SKM-1 treated with dmso at 0.1 percent for 144 hours (cell line): ENCODE measurements around the gene RAB27A.
"Not testable (repeated sequence)": the region's sequence is repeated elsewhere in the genome, so short reads cannot be mapped to it uniquely, and the experiment has no call there.

Experiments
- DNase-seq: peaks from one replicate; lab custom pipeline; 2025; ENCODE audit not compliant: unreplicated experiment; lab: John Stamatoyannopoulos, UW

RAB27A gene

DNA sequence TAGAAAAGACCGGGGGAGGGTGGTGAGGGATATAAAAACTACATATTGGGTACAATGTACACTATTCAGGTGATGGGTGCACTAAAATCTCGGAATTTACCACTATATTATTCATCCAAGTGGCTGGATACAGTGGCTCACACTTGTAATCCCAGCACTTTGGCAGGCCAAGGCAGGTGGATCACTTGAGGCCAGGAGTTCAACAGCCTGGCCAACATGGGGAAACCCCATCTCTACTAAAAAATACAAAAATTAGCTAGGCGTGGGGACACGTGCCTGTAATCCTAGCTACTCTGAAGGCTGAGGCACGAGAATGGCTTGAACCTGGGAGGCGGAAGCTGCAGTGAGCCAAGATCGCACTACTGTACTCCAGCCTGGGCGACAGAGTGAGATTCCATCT is 37.4 kb downstream of the RAB27A start:
- not testable (repeated sequence) for DNase-seq

DNA sequence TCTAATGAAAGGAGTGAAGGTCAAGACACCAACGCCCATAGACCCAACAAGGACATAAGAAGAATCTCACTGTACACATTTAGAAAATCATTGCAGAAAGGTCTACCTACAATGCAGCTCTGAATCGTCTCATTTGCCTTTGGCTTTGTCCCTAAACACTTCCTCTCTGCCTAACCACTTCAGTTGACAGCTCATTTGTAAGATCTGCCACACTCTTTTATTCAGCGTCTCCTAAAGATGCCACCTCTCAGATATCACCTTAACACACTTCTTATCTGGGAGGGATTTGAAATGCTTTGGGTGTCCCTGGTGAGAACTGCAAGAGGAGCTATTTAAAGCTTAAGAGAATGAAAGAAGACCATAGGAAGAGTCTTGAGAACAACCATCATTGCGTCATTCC is 38.7 kb downstream of the RAB27A start:
- DNase-seq: peak; percentile 75

DNA sequence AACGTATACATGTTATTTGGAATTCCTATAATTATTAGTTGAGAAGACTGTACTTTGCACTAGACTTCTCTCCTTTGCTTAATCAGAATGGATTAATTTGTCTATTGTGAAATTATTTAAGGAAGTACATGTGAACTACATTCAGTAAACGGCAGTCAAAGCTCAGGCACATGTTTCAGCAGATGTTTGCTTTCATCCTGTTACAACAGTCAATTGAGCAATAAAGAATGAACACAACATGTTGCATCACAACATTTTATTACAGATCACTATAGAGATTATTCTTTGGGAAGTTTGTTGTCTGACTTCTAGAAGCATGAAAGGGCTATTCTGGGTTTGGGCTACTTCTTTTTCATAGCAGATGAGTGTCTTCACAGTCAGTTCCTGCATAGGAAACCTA is 39.2 kb downstream of the RAB27A start:
- DNase-seq: peak; percentile 93

DNA sequence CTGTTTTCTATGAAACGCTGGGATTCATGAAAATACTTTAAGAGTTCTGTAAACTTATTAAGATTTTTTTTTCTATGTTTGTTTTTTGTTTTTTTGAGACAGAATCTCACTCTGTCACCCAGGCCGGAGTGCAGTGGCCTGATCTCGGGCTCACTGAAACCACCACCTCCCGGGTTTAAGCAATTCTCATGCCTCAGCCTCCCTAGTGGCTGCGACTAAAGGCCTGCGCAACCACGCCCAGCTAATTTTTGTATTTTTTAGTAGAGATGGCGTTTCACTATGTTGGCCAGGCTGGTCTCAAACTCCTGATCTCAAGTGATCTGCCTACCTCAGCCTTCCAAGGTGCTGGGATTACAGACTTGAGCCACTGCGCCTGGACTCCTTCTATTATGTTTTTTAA is 39.7 kb downstream of the RAB27A start:
- not testable (repeated sequence) for DNase-seq

DNA sequence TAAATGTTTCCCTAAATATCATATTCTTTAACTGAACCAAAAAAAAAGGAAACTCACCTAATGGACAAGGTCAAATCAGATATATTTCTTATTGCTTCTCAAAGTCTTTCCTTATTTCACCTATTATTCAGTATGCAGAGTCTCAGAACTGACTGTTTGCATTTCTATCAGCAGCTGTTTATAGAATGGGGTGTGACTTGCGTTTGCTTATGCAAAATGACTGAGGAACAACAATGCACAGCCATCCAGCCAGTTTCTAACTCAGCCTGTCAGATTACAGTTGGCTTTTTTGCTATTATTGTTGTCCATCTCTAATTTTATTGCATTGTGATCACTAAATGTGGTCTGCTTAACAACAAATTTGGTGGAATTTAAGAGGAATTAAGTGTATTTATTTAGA is 40.7 kb downstream of the RAB27A start:
- no peak for DNase-seq

DNA sequence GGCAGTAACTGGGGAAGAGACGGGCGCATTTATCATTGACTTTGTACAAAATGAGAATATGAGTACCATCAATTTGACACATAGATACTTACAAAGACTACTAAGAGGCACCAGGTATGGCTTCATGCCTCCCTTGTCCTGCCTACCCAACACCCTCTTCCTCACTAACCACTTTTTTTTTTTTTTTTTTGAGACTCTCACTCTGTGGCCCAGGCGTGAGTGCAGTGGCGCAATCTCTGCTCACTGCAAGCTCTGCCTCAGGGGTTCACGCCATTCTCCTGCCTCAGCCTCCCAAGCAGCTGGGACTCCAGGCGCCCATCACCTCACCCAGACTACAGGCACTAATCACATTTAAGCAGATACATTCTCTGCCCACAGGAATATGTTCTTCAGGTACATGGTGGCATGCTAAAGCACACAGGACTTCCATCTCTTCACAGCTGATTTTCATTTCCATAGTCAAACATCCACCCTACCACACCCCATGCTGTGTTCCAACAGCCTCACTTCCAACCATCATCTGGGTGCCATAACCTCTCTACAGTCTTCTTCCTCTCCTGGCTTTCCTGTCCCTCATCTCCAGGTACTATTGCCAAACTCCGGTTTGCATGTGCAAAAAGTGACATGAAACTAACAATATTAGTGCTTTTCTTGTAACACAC is 41.7 kb downstream of the RAB27A start:
- DNase-seq: peak; percentile 34

DNA sequence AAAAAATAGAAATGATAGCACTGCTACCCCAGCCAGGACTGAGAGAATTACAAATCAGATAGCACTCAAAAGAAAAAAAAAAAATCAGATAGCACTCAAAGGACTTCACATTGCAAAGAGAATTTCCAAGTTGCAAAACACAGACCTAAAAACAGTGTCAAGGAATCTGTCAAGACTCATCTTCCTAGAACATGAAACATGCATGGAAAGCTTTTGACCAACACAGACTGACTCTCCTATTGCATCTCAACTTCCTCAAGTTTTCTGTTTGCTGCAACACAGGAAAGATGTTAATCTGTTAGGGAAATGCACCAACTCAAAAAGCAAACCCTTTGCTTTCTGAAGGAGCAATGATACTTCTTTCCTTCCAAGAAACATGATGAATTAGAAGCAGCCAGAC is 42.3 kb downstream of the RAB27A start:
- peak; percentile 46 for DNase-seq

DNA sequence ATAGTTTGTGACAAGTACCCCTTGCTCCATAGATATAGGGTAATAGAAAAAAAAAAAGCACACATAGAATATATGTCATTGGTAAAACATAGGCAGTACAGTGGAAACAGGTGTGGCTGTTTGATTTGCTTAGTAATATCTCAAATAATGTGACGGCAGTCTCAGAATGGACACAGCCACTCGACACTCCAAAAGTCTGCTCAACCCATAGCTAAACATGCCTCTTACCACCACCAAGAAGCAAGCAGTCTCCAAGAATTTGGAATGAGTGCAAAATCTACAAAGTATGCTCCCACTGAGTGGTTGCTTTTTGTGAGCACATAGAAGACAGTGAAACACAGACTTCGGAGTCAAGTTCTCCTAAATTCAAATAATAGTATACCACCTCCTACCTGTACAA is 43.0 kb downstream of the RAB27A start:
- no peak for DNase-seq

DNA sequence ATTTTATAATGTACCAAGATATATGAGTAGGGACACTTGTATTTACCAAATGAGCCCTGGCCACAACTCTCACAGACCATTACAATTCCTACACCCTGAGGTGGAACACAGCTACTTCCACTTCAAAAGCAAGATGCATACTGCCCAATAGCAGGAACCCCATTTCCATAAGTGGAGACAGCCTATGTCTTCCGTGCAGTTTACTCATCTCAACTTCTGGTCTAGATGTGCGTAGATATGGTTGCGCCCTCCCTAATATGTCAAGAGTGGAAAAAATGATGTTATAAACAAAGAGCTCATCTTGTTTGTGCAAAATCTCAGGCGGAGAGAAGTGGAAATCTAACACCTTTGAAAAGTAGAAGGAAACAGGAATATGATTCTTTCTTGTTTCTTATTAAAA is 44.6 kb downstream of the RAB27A start:
- DNase-seq: no peak

DNA sequence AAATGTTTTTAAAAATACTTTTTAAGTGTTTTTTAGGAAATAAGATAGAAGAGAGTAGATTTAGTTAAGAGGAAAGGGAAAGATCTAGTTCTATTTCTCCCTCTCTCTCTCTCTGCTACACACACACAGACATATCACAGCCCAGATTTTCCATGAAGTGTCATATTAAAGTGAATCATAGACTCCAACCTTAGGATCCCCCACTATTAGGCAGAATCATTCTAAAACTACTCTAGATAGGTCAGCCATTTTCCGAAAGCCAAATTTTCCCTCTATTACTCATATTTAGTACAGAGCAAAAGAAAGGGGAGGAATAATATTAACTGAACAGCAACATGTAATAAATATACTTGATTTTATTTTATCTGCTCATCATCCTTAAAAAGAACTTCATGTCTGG is 47.7 kb downstream of the RAB27A start:
- DNase-seq: no peak

DNA sequence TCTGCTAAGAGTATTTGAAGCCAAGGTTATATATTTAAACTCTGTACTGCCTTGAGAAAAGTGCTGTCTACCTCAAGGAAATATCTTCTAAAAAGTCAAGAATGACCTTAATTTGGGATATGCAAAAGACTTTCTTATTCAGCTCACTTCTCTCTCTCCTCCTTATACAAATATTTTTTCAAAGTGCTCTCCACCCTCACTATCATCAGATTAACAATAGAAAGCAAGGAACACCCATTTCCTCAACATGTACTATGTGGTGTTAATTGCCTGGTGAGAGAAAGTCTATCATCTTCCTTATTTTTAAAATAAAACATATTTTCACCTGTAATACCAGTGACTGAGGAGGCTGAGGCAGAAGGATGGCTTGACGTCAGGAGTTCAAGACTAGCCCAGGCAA is 48.4 kb downstream of the RAB27A start:
- no peak for DNase-seq

DNA sequence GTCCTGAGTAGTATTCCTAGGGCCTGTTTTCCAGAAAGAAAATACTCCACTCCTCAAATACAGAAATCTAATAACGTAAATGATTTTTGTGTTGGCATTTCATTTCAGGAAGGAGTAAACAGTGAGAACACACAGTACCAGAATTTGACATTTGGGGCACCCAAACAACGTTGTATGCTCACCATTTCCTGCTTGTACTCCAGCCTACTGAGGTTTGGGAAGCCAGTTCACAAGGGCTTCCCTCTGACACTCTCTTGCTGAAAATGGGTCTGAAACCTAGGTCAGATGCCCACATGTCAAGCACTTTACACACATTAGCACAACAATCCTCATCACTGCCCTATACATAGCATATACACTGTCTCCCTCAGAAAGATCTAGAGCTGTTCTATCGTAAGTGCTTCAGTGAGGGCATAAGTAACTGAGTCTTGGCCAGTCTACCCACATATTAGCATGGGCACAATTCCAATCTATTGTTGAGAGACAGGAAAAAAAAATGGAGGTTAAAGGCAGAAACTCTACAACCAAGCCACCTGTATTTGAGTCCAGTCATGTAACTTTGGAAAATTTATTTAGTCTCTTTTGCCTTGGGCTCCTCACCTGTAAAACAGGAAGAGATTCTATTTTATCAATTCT is 49.4 kb downstream of the RAB27A start:
- no peak for DNase-seq

DNA sequence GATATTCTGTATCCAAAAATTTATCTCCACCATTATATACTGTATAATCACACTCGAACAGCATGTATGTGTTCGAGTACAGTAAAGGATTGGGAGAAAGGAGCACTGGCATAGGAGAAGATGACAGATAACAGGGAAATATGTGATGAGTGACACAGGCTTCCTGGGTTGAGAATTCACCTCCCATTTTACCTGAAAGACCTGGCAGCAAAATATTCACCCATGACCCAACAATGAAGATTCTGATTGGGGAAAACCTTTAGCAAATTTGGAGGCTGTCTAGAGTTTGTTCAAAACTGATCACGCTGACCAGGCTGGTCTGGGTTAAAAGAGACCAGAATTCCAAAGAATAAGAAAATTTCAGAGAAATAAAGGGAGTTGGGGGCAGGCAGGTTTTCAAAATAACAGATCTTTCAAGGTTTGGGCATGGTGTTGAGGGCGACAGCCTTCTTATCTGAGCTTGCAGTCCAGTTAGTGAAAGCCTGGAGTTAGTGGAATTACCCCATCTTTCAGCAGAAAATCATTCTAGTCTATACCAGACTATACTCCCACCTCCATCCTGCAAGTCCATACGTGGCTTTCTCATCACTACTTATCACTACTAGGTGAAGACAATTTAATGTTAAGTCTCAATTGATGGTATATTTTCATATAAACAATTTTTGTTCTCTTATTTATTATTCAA is 50.0 kb downstream of the RAB27A start:
- DNase-seq: no peak

DNA sequence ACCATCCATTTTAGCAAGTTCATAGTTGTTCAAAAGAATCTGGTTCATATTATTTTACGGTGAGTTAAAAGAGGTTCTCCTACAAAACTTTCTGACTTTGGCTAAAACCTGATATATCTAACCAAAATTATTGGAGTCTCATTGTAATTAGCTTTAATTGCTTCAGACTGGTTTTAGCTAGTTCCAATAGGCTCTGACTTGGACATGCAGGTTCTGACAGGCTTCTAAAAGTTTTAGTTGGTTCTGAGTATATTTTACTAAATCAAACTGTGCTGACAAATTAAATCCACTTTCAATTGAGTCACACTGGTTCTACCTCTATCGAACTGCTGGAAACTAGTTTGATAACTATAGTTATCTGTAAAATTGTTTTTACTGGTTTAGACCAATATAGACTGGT is 50.7 kb downstream of the RAB27A start:
- DNase-seq: no peak

DNA sequence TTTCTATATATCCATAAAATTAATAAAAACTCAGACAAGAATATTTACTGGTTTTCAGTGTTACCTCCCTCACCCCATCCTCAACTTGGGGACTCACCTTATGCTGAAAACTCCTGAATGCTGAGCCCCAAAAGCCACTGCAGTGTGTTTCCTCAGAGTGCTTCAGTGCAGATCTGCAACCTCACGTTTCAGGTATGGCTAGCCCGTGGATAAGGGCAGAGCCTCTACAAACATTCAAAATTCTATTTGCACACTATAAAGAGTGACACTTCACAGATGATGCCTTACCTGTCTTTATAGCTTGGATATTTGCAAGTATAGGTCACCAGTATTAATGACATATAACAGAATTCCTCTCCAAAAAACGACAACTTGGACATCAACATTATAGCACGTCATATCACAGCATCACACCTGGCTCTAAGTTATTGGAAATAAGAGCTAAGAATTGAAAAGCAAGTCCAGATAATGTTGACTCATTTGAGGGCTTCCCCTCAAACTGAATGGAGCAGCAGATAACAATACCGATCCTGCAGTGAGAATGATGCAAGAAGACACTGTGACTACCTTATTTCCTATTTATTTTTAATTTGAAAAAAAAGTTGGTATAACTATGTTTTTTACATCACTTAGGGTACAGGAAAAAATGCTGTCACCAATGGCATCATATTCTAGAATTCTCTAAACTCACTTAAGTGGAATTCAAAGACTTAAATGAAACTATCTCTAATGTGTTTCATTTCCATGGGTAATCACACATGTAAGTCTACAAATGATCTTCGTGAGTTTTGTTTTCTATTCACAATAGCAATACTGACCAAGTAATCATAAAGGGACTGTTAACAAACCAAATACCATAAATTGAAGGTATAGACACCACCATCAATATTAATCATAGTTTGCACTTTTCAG is 52.1 kb downstream of the RAB27A start:
- DNase-seq: no peak

DNA sequence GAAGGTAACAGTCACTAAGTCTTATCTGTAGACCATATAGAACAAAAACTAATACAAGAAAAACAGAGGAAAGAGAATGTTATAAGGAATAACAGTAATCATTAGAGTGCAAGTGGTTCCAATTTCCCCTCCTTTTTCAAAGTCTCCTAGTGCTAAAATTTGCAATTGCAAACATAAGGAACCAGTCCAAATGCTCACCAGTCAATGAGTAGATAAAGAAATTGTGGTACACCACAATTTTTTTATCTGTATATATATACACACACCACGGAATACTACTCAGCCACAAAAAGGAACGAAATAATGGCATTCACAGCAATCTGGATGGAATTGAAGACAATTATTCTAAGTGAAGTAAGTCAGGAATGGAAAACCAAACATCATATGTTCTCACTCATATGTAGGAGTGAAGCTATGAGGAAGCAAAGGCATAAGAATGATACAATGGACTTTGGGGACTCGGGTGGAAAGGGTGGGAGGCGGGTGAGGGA is 54.0 kb downstream of the RAB27A start:
- no peak for DNase-seq

DNA sequence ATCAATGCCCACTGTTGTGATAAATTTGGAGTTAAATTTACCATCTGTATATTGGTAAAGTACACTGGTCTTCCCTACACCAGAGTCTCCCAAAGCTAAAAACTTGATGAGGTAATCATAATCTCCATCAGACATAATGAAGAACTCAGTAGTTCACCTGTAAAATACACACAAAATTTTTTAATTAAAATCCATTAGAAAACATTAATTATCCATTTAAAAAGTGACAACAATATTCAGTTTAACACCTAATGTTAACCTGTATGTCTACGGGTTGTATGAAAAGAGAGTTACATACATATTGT is 54.9 kb downstream of the RAB27A start:
- no peak for DNase-seq

DNA sequence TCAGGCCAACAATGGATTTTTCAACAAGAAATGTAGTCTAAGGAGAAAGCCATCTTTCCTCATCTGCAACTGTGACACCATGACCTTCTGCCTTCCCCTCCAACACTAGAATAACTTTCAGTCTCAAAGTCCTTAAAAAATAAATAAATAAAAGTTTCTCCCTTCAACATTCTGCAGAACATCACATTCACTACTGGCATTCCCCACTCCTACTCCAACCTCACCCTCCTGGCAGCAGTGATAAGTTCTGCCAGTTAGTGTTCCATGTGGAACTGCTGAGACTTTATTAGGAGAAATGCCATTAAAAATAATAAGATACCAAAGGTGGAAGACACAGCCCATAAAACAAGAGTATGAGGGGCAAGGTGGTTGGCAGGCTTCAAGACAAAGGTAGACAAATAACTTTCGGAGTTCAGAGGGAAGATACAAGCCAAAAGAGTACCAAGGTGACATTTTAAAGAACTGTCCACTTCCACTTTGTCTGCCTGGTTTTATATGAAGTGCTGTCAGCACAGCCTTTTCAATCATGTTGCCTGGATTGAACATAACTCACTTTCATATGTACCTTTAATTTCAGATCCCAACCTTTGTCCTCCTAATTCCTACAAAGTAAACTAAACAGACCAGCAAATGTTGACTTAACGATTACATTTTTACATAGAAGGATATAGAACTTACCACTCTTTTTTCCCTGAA is 55.4 kb downstream of the RAB27A start:
- DNase-seq: no peak

DNA sequence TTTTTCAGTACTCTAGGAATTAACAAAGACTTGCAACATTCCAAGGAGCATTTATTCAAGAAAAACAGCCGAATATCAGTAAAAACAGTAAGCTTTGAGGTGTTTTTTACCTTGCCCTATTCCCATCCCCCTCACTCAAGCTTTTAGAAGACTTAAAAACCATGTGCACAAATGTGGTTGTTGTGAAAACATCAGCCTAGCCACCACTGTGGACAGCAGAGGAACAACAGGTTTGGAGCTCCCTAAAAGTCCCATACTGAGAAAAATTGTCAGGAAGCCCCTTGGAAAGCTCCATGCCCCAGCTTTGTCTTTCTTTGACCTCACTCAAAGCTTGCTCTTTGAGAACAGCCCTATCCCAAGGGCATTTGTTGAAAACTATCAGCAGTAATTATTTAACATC is 58.2 kb downstream of the RAB27A start:
- no peak for DNase-seq

DNA sequence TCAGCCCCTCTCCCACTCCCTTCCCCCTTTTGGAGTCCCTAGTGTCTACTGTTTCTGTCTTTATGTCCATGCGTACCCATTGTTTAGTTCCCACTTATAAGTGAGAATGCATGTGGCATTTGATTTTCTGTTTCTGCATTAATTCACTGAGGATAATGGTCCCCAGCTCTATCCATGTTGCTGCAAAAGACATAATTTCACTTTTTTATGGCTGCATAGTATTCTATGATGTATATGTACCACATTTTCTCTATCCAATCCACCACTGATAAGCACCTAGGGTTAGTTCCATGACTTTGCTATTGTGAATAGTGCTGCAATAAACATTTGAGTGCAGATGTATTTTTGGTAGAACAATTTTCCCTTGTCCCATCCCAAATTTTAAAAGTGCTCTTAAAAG is 58.7 kb downstream of the RAB27A start:
- DNase-seq: no peak
